HUES48 (cell line): ENCODE measurements around the gene SMG1.
"Not testable (repeated sequence)": the region's sequence is repeated elsewhere in the genome, so short reads cannot be mapped to it uniquely, and the experiment has no call there.

ENCODE experiments used
- H3K27ac ChIP-seq: one replicate; pipeline ENCODE4 v1.7.0; 2013; ENCODE audit warnings: low read depth, low read length, inconsistent platforms
- H3K27me3 ChIP-seq: 2 replicates; pipeline ENCODE4 v1.6.1; 2013; ENCODE audit warnings: mild to moderate bottlenecking, low read length; ENCODE audit not compliant: control insufficient read depth, insufficient read depth
- H3K36me3 ChIP-seq: 2 replicates; pipeline ENCODE4 v1.6.1; 2013; ENCODE audit warnings: low read length; ENCODE audit not compliant: control insufficient read depth, insufficient read depth
- H3K4me1 ChIP-seq: 2 replicates; pipeline ENCODE4 v1.6.1; 2013; ENCODE audit warnings: mild to moderate bottlenecking, low read length; ENCODE audit not compliant: control insufficient read depth, insufficient read depth
- H3K4me3 ChIP-seq: 2 replicates; pipeline ENCODE4 v1.5.1; 2013; ENCODE audit warnings: mild to moderate bottlenecking, low read depth, low read length
- H3K9ac ChIP-seq: 2 replicates; pipeline ENCODE4 v1.6.1; 2013; ENCODE audit warnings: mild to moderate bottlenecking, low read depth, low read length, moderate library complexity
- H3K9me3 ChIP-seq: 2 replicates; pipeline ENCODE4 v1.6.1; 2013; ENCODE audit warnings: low read length; ENCODE audit not compliant: control insufficient read depth, insufficient read depth

The SMG1 gene

DNA sequence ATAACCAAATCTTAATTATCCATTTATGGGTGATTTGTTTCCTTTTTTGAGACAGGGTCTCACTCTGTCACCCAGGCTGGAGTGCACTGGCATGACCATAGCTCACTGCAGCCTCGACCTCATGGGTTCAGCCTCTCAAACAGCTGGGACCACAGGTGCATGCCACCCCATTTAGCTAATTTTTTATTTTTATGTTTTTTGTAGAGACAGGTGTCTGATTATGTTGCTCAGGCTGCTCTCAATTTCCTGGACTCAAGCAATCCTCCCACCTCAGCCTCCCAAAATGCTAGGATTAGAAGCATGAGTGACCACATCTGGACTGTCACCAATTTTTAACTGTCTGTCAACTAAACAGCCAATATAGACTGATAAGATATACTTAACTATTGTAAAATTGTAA, 25.0 kb downstream of the SMG1 start:
- not testable (repeated sequence) for H3K9ac ChIP-seq, H3K27me3 ChIP-seq, H3K9me3 ChIP-seq, H3K4me1 ChIP-seq, H3K4me3 ChIP-seq, H3K27ac ChIP-seq, H3K36me3 ChIP-seq

- not testable (repeated sequence) for H3K4me1 ChIP-seq, H3K4me3 ChIP-seq, H3K27ac ChIP-seq, H3K9me3 ChIP-seq, H3K27me3 ChIP-seq, H3K9ac ChIP-seq
- H3K36me3 ChIP-seq = peaks cover 55% of the 10 kb centered on the region
Measured at GRCh38 chr16:18884456-18884855, 41.8 kb downstream of the SMG1 start.

GRCh38 chr16:18877734-18878133, 48.5 kb downstream of the SMG1 start:
- H3K4me1 ChIP-seq, H3K4me3 ChIP-seq, H3K9ac ChIP-seq, H3K27ac ChIP-seq, H3K9me3 ChIP-seq, H3K27me3 ChIP-seq: not testable (repeated sequence)
- peaks cover 69% of the 10 kb centered on the region for H3K36me3 ChIP-seq

DNA sequence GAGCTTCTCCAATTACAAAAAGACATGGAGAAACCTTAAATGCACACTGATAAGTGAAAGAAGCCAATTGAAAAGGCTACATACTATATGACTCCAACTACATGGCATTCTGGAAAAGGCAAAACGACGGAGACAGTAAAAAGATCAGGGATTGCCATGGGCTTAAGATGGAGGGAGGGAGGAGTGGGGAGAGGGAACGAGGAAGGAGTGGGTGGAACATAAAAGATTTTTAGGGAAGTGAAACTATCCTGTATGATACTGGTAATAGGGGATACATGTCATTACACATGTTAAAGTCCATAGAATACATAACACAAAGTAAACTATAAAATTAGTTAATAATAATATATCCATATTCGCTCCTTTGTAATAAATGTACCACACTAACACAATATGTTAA, 48.9 kb downstream of the SMG1 start:
- H3K9ac ChIP-seq, H3K4me3 ChIP-seq, H3K27me3 ChIP-seq, H3K4me1 ChIP-seq, H3K9me3 ChIP-seq, H3K27ac ChIP-seq: not testable (repeated sequence)
- peaks cover 64% of the 10 kb centered on the region for H3K36me3 ChIP-seq

- H3K27me3 ChIP-seq, H3K9ac ChIP-seq, H3K9me3 ChIP-seq: not testable (repeated sequence)
Measured at GRCh38 chr16:18876301-18876700, 49.9 kb downstream of the SMG1 start.

DNA sequence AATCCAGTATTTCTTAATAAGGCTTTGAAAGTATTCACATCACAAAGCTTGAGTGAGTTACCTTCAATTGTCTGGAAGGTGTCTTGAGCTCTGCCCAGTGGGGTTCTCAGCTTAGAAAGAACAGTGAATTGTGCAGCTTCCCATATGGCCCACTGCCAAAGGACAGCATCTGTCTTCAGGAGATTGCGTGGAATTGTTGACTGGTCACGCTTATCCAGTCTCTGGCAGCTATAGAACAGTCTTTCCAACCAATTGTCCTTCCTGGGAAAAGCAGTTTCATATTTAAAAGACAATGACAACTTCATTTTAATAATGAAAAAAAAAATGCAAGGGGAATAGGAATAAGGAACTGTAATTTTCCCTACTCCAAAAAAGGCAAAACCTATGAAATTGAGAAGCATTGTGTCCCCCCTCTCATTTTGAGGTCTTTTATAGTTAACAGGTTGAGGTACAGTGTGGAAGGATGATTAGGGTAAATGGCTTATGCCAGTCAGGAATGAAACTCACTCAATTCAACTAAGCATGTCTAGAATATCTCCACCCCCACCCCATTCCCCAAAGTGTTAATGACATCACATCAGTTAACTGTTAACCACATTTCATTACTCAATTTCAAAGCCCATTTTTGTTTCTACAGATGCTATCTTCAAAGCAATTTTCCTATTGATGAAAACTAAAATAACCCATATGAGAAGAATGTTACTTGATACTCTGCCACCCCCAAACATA, 57.0 kb downstream of the SMG1 start:
- not testable (repeated sequence) for H3K27me3 ChIP-seq, H3K9ac ChIP-seq, H3K4me3 ChIP-seq, H3K9me3 ChIP-seq, H3K27ac ChIP-seq, H3K4me1 ChIP-seq
- peaks cover 69% of the 10 kb centered on the region for H3K36me3 ChIP-seq

More at GRCh38 chr16:18876301-18876700, 49.9 kb downstream of the SMG1 start:
- H3K27ac ChIP-seq, H3K4me3 ChIP-seq, H3K4me1 ChIP-seq: not testable (repeated sequence)
- peaks cover 58% of the 10 kb centered on the region for H3K36me3 ChIP-seq

DNA sequence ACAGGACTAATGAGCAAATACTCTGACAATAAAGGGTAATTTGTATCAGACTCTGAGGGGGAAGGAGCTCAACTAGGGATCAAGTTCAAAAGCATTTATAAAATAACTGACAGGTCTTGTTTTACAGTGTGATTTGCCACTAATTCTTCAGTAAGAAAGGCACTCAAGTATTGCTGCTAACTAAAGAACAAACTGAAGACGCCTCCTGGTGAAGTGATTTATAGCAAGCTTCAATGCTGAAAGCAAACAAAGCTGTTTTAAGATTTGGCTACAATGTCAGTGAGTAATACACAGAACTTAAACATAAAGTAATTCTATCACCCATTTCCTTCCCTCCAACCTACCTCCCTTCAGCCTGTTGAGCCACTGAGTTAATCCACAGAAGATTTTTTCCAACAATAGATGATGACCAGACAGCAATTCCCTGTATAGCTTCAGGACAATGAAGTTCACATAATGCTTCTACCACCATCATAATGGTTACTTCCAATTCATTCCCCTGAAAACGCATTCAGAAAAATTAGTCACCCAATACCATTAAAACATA, 59.9 kb downstream of the SMG1 start:
- not testable (repeated sequence) for H3K27ac ChIP-seq, H3K4me1 ChIP-seq, H3K9me3 ChIP-seq, H3K4me3 ChIP-seq, H3K9ac ChIP-seq, H3K27me3 ChIP-seq
- H3K36me3 ChIP-seq = peaks cover 74% of the 10 kb centered on the region

DNA sequence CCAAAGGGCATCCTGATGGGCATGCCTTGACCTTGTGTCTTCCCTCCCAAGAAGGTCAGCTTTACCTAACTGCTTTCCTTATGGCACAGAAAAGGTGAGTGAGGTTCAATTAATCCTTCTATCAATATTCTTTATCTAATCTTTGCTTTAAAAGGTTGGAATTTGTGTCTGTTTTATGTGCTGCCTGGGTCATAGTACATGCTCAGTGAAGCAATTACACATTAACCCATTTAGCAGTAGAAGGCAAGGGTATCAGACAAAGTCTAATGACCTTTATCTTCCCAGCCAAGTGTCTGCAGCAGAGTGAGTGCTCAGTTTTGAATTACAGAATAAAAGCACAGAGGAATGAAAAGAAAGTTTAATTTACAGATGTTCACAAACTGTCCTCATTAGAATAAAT, 63.3 kb downstream of the SMG1 start:
- not testable (repeated sequence) for H3K27ac ChIP-seq, H3K9ac ChIP-seq, H3K27me3 ChIP-seq, H3K4me3 ChIP-seq, H3K9me3 ChIP-seq, H3K4me1 ChIP-seq
- H3K36me3 ChIP-seq = peaks cover 60% of the 10 kb centered on the region

GRCh38 chr16:18855196-18855595, 71.0 kb downstream of the SMG1 start:
- Histone ChIP-seq H3K4me1 (no peaks in the 10 kb centered on the region), H3K27ac (no peak overlapping the region), H3K9ac (no peak overlapping the region), H3K27me3 (no peaks in the 10 kb centered on the region), H3K36me3 (peaks cover 88% of the 10 kb centered on the region), H3K4me3 (no peak overlapping the region), H3K9me3 (no peaks in the 10 kb centered on the region)

GRCh38 chr16:18853694-18854093, 72.5 kb downstream of the SMG1 start:
- Histone ChIP-seq H3K4me1 (no peaks in the 10 kb centered on the region), H3K27me3 (no peaks in the 10 kb centered on the region), H3K27ac (no peak overlapping the region), H3K9ac (no peak overlapping the region), H3K9me3 (no peaks in the 10 kb centered on the region), H3K4me3 (no peak overlapping the region), H3K36me3 (peaks cover 94% of the 10 kb centered on the region)

DNA sequence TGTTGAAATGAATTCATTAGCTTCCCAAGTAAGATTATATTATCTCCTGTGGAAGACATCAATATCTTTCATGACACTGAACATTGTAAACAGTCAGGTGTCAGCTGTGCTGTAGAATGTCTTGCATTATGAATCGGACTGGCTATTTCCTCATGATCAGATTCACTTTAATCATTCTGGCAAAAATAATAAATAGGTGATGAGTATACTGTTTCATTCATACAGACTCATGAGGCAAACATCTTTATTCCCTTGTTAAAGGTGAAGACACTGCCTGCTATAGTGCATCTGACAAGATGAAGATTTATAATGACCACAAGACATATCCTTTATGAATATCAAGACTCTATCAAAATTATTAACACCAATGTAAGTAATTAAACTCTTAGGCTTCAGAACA, 73.6 kb downstream of the SMG1 start:
- H3K9ac ChIP-seq = no peak overlapping the region
- no peak overlapping the region for H3K27ac ChIP-seq
- peaks cover 96% of the 10 kb centered on the region for H3K36me3 ChIP-seq
- H3K4me1 ChIP-seq = peaks cover 3% of the 10 kb centered on the region
- H3K9me3 ChIP-seq = no peaks in the 10 kb centered on the region
- H3K27me3 ChIP-seq = no peaks in the 10 kb centered on the region
- H3K4me3 ChIP-seq = no peak overlapping the region
